H9 (cell line): Measurements from ENCODE around the gene FARS2. TPM values are rescaled to one million over a fixed set of nuclear protein-coding genes. Genes with fewer than 3 reads are reported as not detected.

ENCODE experiments used
- DNase-seq: peaks from one replicate; pipeline ENCODE4 v3.0.0-alpha.2; 2017
- H2AFZ ChIP-seq: one replicate; pipeline ENCODE4 v1.6.1; 2013; ENCODE audit warnings: mild to moderate bottlenecking, low read length, control low read depth, moderate library complexity
- H2AK5ac ChIP-seq: 2 replicates; pipeline ENCODE4 v1.6.1; 2013; ENCODE audit warnings: low read length, control low read depth, mixed read lengths; ENCODE audit not compliant: insufficient read length
- H2BK120ac ChIP-seq: one replicate; pipeline ENCODE4 v1.6.1; 2013; ENCODE audit warnings: low read depth, mild to moderate bottlenecking, low read length, control low read depth, inconsistent platforms; ENCODE audit not compliant: poor library complexity, severe bottlenecking
- H2BK12ac ChIP-seq: 2 replicates; pipeline ENCODE4 v1.6.1; 2013; ENCODE audit warnings: low read length, control low read depth, mixed read lengths, low read depth; ENCODE audit not compliant: insufficient read length
- H2BK15ac ChIP-seq: 2 replicates; pipeline ENCODE4 v1.6.1; 2013; ENCODE audit warnings: low read depth, low read length, control low read depth
- H2BK20ac ChIP-seq: one replicate; pipeline ENCODE4 v1.6.1; 2013; ENCODE audit warnings: low read depth, mild to moderate bottlenecking, low read length, control low read depth, inconsistent platforms; ENCODE audit not compliant: poor library complexity, severe bottlenecking
- H2BK5ac ChIP-seq: 2 replicates; pipeline ENCODE4 v1.6.1; 2013; ENCODE audit warnings: low read length, control low read depth, mixed read lengths; ENCODE audit not compliant: insufficient read length
- H3K14ac ChIP-seq: 2 replicates; pipeline ENCODE4 v1.6.1; 2013; ENCODE audit warnings: low read length, control low read depth; ENCODE audit not compliant: insufficient read depth
- H3K18ac ChIP-seq: 2 replicates; pipeline ENCODE4 v1.6.1; 2013; ENCODE audit warnings: low read depth, mild to moderate bottlenecking, mixed read lengths, low read length, control low read depth; ENCODE audit not compliant: insufficient read length
- H3K23ac ChIP-seq: 2 replicates; pipeline ENCODE4 v1.6.1; 2013; ENCODE audit warnings: low read length, control low read depth, mixed read lengths, low read depth; ENCODE audit not compliant: insufficient read length
- H3K23me2 ChIP-seq: 2 replicates; pipeline ENCODE4 v1.6.1; 2013; ENCODE audit warnings: low read depth, mild to moderate bottlenecking, mixed read lengths, low read length, control low read depth; ENCODE audit not compliant: insufficient read length, poor library complexity, severe bottlenecking
- H3K27ac ChIP-seq: 2 replicates; pipeline ENCODE4 v1.5.1; 2013; ENCODE audit warnings: low read length, control low read depth, mixed read lengths, low read depth; ENCODE audit not compliant: insufficient read length
- H3K27me3 ChIP-seq: 2 replicates; pipeline ENCODE4 v1.6.1; 2013; ENCODE audit warnings: low read length, control low read depth, inconsistent platforms; ENCODE audit not compliant: insufficient read depth
- H3K4ac ChIP-seq: 2 replicates; pipeline ENCODE4 v1.6.1; 2013; ENCODE audit warnings: low read depth, mild to moderate bottlenecking, control low read depth, inconsistent platforms, low read length, moderate library complexity
- H3K4me1 ChIP-seq: 2 replicates; pipeline ENCODE4 v1.6.1; 2013; ENCODE audit warnings: low read length, control low read depth, inconsistent platforms; ENCODE audit not compliant: insufficient read depth
- H3K4me2 ChIP-seq: 2 replicates; pipeline ENCODE4 v1.6.1; 2013; ENCODE audit warnings: low read length, control low read depth, mixed read lengths; ENCODE audit not compliant: insufficient read length, insufficient read depth
- H3K56ac ChIP-seq: 2 replicates; pipeline ENCODE4 v1.6.1; 2013; ENCODE audit warnings: low read depth, mild to moderate bottlenecking, mixed read lengths, low read length, control low read depth; ENCODE audit not compliant: insufficient read length
- H3K79me1 ChIP-seq: 2 replicates; pipeline ENCODE4 v1.6.1; 2013; ENCODE audit warnings: low read depth, mild to moderate bottlenecking, moderate library complexity, low read length, control low read depth, inconsistent platforms; ENCODE audit not compliant: insufficient read depth, poor library complexity, severe bottlenecking
- H3K79me2 ChIP-seq: 2 replicates; pipeline ENCODE4 v1.6.1; 2013; ENCODE audit warnings: low read length, control low read depth, inconsistent platforms; ENCODE audit not compliant: insufficient read depth
- H3K9ac ChIP-seq: 2 replicates; pipeline ENCODE4 v1.6.1; 2013; ENCODE audit warnings: low read length, control low read depth, mixed read lengths; ENCODE audit not compliant: insufficient read length; ENCODE audit errors: extremely low read depth
- H3K9me3 ChIP-seq: one replicate; pipeline ENCODE4 v1.6.1; 2013; ENCODE audit warnings: low read depth, low read length, inconsistent platforms; ENCODE audit not compliant: control insufficient read depth
- H3T11ph ChIP-seq: one replicate; pipeline ENCODE4 v1.6.1; 2013; ENCODE audit warnings: mild to moderate bottlenecking, low read length, control low read depth, inconsistent platforms
- H4K20me1 ChIP-seq: one replicate; pipeline ENCODE4 v1.6.1; 2013; ENCODE audit not compliant: control insufficient read depth, insufficient read length, insufficient read depth
- H4K5ac ChIP-seq: 2 replicates; pipeline ENCODE4 v1.6.1; 2013; ENCODE audit warnings: low read depth, mild to moderate bottlenecking, mixed read lengths, low read length, control low read depth; ENCODE audit not compliant: insufficient read length
- H4K8ac ChIP-seq: replicated peaks from 2 replicates; pipeline ENCODE4 v1.6.1; 2013; ENCODE audit warnings: low read length, control low read depth, mixed read lengths, low read depth; ENCODE audit not compliant: insufficient read length
- H4K91ac ChIP-seq: 2 replicates; pipeline ENCODE4 v1.6.1; 2013; ENCODE audit warnings: low read depth, mild to moderate bottlenecking, moderate library complexity, mixed read lengths, low read length, control low read depth; ENCODE audit not compliant: insufficient read length
- H3K27ac Mint-ChIP-seq, 3 experiments: 2 replicates in 2 of 3; 3 replicates in 1 of 3; pipeline ENCODE4 v1.8.0; 2020 to 2021; ENCODE audit warnings: mixed read lengths in 3 of 3, mild to moderate bottlenecking in 1 of 3, moderate library complexity in 1 of 3
- H3K27me3 Mint-ChIP-seq: 2 replicates; pipeline ENCODE4 v1.8.0; 2021; ENCODE audit warnings: low read depth, mild to moderate bottlenecking, moderate library complexity, mixed read lengths
- H3K36me3 Mint-ChIP-seq, 3 experiments: 2 replicates in 2 of 3; 3 replicates in 1 of 3; pipeline ENCODE4 v1.8.0; 2020 to 2021; ENCODE audit warnings: low read depth in 3 of 3, mixed read lengths in 3 of 3; ENCODE audit not compliant: insufficient read depth in 1 of 3
- H3K4me1 Mint-ChIP-seq, 2 experiments: 2 replicates each; pipeline ENCODE4 v1.8.0; 2020; ENCODE audit warnings: mixed read lengths in 2 of 2
- H3K4me3 Mint-ChIP-seq, 2 experiments: 2 replicates in 1 of 2; 3 replicates in 1 of 2; pipeline ENCODE4 v1.8.0; 2020 to 2021; ENCODE audit warnings: mild to moderate bottlenecking in 2 of 2, mixed read lengths in 2 of 2, moderate library complexity in 1 of 2
- H3K9me3 Mint-ChIP-seq, 2 experiments: 2 replicates in 1 of 2; 3 replicates in 1 of 2; pipeline ENCODE4 v1.8.0; 2020; ENCODE audit warnings: mild to moderate bottlenecking in 2 of 2, mixed read lengths in 2 of 2, moderate library complexity in 1 of 2
- WGBS: extraction: QIAGEN DNeasy Blood & Tissue Kit; methylation state at CpG from one replicate; pipeline ENCODE4 v1.1.7; 2013; ENCODE audit warnings: missing lambda C conversion rate, low lambda C conversion rate, mixed read lengths; ENCODE audit not compliant: insufficient read length; ENCODE audit errors: extremely low coverage; 5-methylcytosine and 5-hydroxymethylcytosine counted together
- total RNA-seq: library from RNA; stranded (reverse); gene quantifications from 2 replicates; pipeline ENCODE4 v1.2.1, GENCODE V29; 2021
- TF ChIP-seq, protein P1 (sequence below): fragments of 200-600 bp; sonication (generic); conservative IDR thresholded peaks from 3 replicates; pipeline ENCODE4 v1.8.0; 2021; ENCODE audit warnings: antibody characterized with exemption, mild to moderate bottlenecking

FARS2 gene
- total RNA-seq, 1 experiment from 2014 or later: 8.5 TPM

DNA sequence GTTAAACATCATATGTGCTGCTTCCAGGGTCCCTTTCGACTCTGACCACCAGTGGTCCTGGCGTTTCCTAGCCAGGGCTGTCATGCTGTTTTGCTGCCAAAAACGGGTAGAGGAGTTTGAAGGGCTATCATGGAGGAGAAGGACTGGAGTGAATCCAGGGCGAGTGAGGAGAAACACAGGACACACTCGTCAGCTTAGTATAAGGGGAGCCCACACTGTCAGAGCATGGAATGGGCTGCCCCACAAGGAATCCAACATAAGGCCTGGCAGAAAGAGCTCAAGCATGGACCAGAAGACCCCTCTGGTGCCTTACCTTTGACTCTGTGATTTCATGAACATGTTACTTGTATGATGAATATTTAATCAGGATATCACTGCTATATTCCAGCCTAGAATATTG, 498.3 kb downstream of the FARS2 start:
- Histone ChIP-seq H3K9ac (no peak overlapping the region), H3K23ac (no peak overlapping the region), H4K20me1 (no peaks in the 10 kb centered on the region), H3K79me2 (no peaks in the 10 kb centered on the region), H3K4me1 (no peaks in the 10 kb centered on the region), H2AK5ac (no peak overlapping the region), H2BK12ac (no peak overlapping the region), H3K27ac (no peak overlapping the region), H3K79me1 (no peaks in the 10 kb centered on the region), H2BK5ac (no peak overlapping the region), H4K91ac (no peak overlapping the region), H2BK15ac (no peak overlapping the region), H3K27me3 (no peaks in the 10 kb centered on the region), H4K5ac (no peak overlapping the region), H4K8ac (no peak overlapping the region), H2BK120ac (no peak overlapping the region), H3K14ac (no peak overlapping the region), H2BK20ac (no peak overlapping the region), H3K18ac (no peak overlapping the region), H3K4me2 (no peak overlapping the region), H3K9me3 (no peaks in the 10 kb centered on the region), H3K4ac (no peak overlapping the region), H3K56ac (no peak overlapping the region), H3T11ph (no peak overlapping the region), H3K23me2 (no peaks in the 10 kb centered on the region), H2AFZ (no peak overlapping the region)
- Mint-ChIP-seq H3K9me3 (peaks cover 17 to 19% of the 10 kb centered on the region in 2 experiments), H3K4me1 (0 out of 4 replicates have a peak, but pooled peaks cover 0 to 2% of the 10 kb centered on the region in 2 experiments), H3K27me3 (no peaks in the 10 kb centered on the region; the same call in none of the 2 replicates), H3K4me3 (no peak overlapping the region), H3K27ac (no peak overlapping the region), H3K36me3 (peaks cover 14 to 19% (median 17%) of the 10 kb centered on the region in 3 experiments)
- WGBS: no CpG with 5 or more reads among the region's 5 CpGs
- peak; percentile 8 for DNase-seq
- TF ChIP-seq, protein P1, sequence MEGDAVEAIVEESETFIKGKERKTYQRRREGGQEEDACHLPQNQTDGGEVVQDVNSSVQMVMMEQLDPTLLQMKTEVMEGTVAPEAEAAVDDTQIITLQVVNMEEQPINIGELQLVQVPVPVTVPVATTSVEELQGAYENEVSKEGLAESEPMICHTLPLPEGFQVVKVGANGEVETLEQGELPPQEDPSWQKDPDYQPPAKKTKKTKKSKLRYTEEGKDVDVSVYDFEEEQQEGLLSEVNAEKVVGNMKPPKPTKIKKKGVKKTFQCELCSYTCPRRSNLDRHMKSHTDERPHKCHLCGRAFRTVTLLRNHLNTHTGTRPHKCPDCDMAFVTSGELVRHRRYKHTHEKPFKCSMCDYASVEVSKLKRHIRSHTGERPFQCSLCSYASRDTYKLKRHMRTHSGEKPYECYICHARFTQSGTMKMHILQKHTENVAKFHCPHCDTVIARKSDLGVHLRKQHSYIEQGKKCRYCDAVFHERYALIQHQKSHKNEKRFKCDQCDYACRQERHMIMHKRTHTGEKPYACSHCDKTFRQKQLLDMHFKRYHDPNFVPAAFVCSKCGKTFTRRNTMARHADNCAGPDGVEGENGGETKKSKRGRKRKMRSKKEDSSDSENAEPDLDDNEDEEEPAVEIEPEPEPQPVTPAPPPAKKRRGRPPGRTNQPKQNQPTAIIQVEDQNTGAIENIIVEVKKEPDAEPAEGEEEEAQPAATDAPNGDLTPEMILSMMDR: no peak
